PFSK-1 (cell line): ENCODE data around the gene OR52A5.

Experiments
- FOXP2 ChIP-seq: optimal IDR thresholded peaks from 2 replicates; pipeline ENCODE3; 2011; ENCODE audit warnings: borderline replicate concordance, control low read depth, inconsistent platforms; ENCODE audit not compliant: insufficient read depth; ENCODE audit errors: extremely low read length, extremely low read depth
- POLR2AphosphoS5 ChIP-seq: IDR thresholded peaks from 2 replicates; pipeline ENCODE4 v1.6.1; 2012; ENCODE audit warnings: low read depth, mild to moderate bottlenecking, control low read depth, low read length, moderate library complexity
- REST ChIP-seq, 2 experiments: IDR thresholded peaks; 2 replicates each; pipeline versions ENCODE4 v1.6.1 to v1.8.0; 2011 to 2012; ENCODE audit warnings: low read depth in 2 of 2, low read length in 2 of 2, control low read depth in 1 of 2, inconsistent platforms in 1 of 2, mild to moderate bottlenecking in 1 of 2, moderate library complexity in 1 of 2; ENCODE audit not compliant: insufficient read depth in 1 of 2
- SIN3A ChIP-seq: IDR thresholded peaks from 2 replicates; pipeline ENCODE4 v1.6.1; 2012; ENCODE audit warnings: mild to moderate bottlenecking, low read length, moderate library complexity, borderline replicate concordance; ENCODE audit not compliant: insufficient read depth
- TAF1 ChIP-seq: IDR thresholded peaks from 2 replicates; pipeline ENCODE4 v1.6.1; 2012; ENCODE audit warnings: low read length, control low read depth, borderline replicate concordance; ENCODE audit not compliant: insufficient read depth

Gene OR52A5

DNA sequence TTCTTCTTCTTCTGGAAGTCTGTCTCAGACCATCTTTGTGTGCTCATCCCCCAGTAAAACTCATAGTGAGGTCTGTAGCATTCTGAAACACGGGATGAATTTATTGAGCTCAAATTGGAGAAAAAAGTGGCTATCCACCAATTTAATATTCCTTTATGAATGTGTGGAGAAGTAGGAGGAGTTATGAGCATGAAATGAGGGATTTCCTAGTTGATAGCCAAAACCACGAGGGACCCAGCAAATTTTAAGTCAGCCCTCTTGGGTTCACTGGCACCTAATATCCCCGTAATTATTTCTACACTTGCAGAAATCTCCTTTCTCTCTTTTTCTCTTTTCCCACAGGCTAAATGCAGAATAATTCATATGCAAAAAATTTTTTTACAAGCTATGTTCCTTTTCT, 16.5 kb upstream of the OR52A5 start, which contains the start of gene OR52A1:
Gene OR52A1, minus strand, starts transcription at position 101 of the 400 bp plus-strand sequence. CDS start 2,388 bp downstream, outside the sequence.
- TF ChIP-seq FOXP2 (no peak), REST (IDR thresholded peaks at IDR 0.05; ENCODE audit: insufficient read depth in 1 of 2, low read depth in 2 of 2, low read length in 2 of 2) (no peak), POLR2AphosphoS5 (no peak), TAF1 (no peak), SIN3A (no peak)

GRCh38 chr11:5153574-5154431, 15.6 kb upstream of the OR52A5 start:
- TF ChIP-seq SIN3A (no peak), TAF1 (no peak), REST (IDR thresholded peaks at IDR 0.05; ENCODE audit: insufficient read depth in 1 of 2, low read depth in 2 of 2, low read length in 2 of 2) (no peak), POLR2AphosphoS5 (no peak), FOXP2 (no peak)

DNA sequence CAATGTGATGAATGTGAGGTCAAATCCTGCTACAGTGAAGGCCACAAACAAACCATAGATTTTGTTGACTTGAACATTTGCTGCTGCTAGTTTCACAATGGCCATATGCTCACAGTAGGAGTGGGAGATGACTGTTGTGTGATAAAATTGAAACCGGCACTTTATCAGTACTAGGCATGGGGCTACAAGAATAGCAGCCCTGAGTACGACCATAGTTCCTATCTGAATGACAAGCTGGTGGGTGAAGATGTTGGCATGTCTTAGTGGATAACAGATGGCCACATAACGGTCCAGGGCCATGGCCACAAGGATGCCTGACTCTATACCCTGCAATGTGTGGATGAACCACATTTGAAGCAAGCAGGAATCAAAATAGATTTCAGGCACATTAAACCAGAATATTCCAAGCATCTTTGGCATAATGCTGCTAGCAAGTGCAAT, 13.6 kb upstream of the OR52A5 start:
- TF ChIP-seq POLR2AphosphoS5 (no peak), TAF1 (no peak), FOXP2 (no peak), REST (IDR thresholded peaks at IDR 0.05; ENCODE audit: insufficient read depth in 1 of 2, low read depth in 2 of 2, low read length in 2 of 2) (no peak), SIN3A (no peak)

DNA sequence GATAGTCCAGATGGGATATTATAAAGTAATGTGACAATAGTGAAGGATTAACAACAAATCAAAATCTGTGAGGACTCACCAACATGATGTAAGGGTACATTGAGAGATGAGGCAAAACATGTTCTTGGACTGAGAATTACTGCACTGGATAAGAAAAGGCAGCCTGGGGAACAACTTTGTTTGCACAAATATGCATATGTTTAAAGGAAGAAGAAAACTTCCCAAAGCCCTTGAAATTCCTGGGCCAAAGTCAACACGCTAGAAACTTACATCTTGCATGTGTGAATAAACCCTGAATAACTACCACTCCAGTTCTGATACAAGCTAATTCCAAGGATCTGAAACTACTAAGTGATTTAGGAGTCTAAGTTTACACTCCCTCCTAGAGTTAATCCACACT, 1.1 kb downstream of the OR52A5 start:
- TF ChIP-seq POLR2AphosphoS5 (no peak), SIN3A (no peak), TAF1 (no peak), FOXP2 (no peak), REST (IDR thresholded peaks at IDR 0.05; ENCODE audit: insufficient read depth in 1 of 2, low read depth in 2 of 2, low read length in 2 of 2) (no peak)

DNA sequence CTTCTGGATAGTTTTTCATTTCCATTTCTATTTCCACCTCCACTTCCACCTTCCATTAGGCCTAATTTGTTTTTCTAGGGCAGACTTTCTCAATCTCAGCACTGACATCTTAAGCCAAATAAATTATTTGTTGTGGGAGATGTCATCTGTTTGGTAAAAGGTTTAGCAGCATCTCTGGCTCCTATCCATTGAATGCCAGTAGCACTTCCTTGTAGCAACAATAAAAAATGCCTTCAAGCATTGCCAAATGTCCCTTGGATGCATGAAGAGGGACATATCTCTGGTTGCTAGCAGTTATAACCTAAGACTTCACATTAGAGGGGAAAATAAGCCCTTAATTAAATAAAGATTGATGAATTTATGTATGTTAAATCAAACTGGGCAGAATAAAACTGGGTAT, 1.9 kb downstream of the OR52A5 start:
- TF ChIP-seq REST (IDR thresholded peaks at IDR 0.05; ENCODE audit: insufficient read depth in 1 of 2, low read depth in 2 of 2, low read length in 2 of 2) (no peak), SIN3A (no peak), FOXP2 (no peak), TAF1 (no peak), POLR2AphosphoS5 (no peak)
